NCI-H2196 (cell line): ENCODE results near the gene DIP2C.
"Not testable (repeated sequence)": the region's sequence is repeated elsewhere in the genome, so short reads cannot be mapped to it uniquely, and the experiment has no call there.

Source experiments
- DNase-seq: peaks from one replicate; lab custom pipeline; 2025; ENCODE audit not compliant: unreplicated experiment; lab: John Stamatoyannopoulos, UW

DIP2C gene

GRCh38 chr10:538895-539294 is 150.6 kb downstream of the DIP2C start:
- DNase-seq, result no peak

GRCh38 chr10:536935-537334 is 152.5 kb downstream of the DIP2C start:
- DNase-seq, result no peak

- DNase-seq, result no peak
These were observed 153.0 kb downstream of the DIP2C start for GRCh38 chr10:536371-536925.

- no peak for DNase-seq
These were observed 153.5 kb downstream of the DIP2C start for GRCh38 chr10:535952-536351.

GRCh38 chr10:535051-535450 is 154.4 kb downstream of the DIP2C start:
- DNase-seq, result no peak

GRCh38 chr10:534047-534566 is 155.4 kb downstream of the DIP2C start:
- DNase-seq, result no peak

- no peak for DNase-seq
These were observed 155.9 kb downstream of the DIP2C start for GRCh38 chr10:533611-534010.

GRCh38 chr10:533186-533585 is 156.3 kb downstream of the DIP2C start:
- DNase-seq, result no peak

GRCh38 chr10:532331-532730 is 157.1 kb downstream of the DIP2C start:
- not testable (repeated sequence) for DNase-seq

- DNase-seq, result no peak
These were observed 157.9 kb downstream of the DIP2C start for GRCh38 chr10:531541-531940.

- no peak for DNase-seq
These were observed 158.8 kb downstream of the DIP2C start for GRCh38 chr10:530717-531116.

- DNase-seq, result no peak
These were observed 159.8 kb downstream of the DIP2C start for GRCh38 chr10:529468-530230.

GRCh38 chr10:528173-529165 is 161.0 kb downstream of the DIP2C start:
- no peak for DNase-seq

GRCh38 chr10:527416-527815 is 162.1 kb downstream of the DIP2C start:
- DNase-seq, result no peak

GRCh38 chr10:526651-527312 is 162.7 kb downstream of the DIP2C start:
- no peak for DNase-seq

- no peak for DNase-seq
These were observed 163.7 kb downstream of the DIP2C start for GRCh38 chr10:525565-526315.

GRCh38 chr10:523925-524324 is 165.5 kb downstream of the DIP2C start:
- no peak for DNase-seq

GRCh38 chr10:522350-522749 is 167.1 kb downstream of the DIP2C start:
- DNase-seq, result no peak

GRCh38 chr10:521261-522250 is 167.9 kb downstream of the DIP2C start:
- DNase-seq, result no peak
